ENCODE data around the gene ST13. TPM values are rescaled to one million over a fixed set of nuclear protein-coding genes. Genes with fewer than 3 reads are reported as not detected.

The ST13 gene
- polyA plus RNA-seq, 1 donor (not counting 4 experiments of a cell fraction or from before 2014, with no cell fraction given) = 185 TPM

- Histone ChIP-seq H4K20me1 (ENCODE audit: control insufficient read depth, extremely low read depth, insufficient read depth, low read length) (no peaks in the 10 kb centered on the region), H3K4me3 (ENCODE audit: control insufficient read depth in 2 of 3, extremely low read depth in 1 of 3, insufficient read depth in 2 of 3, low read depth in 1 of 3, low read length in 3 of 3) (no peak overlapping the region), H3K79me2 (ENCODE audit: control insufficient read depth, insufficient read depth, low read length) (no peaks in the 10 kb centered on the region), H3K9ac (ENCODE audit: control insufficient read depth, extremely low read depth, insufficient read depth, low read length) (no peak overlapping the region), H3K9me1 (ENCODE audit: control insufficient read depth, extremely low read depth, insufficient read depth, low read length) (no peaks in the 10 kb centered on the region), H3K4me2 (ENCODE audit: control insufficient read depth, extremely low read depth, insufficient read depth, low read depth, low read length) (no peak overlapping the region), H3K36me3 (ENCODE audit: control insufficient read depth in 2 of 2, extremely low read depth in 1 of 2, insufficient read depth in 2 of 2, low read length in 2 of 2) (peaks cover 4 to 5% of the 10 kb centered on the region in 2 experiments), H2AFZ (ENCODE audit: control insufficient read depth, low read length) (no peak overlapping the region), H3K27me3 (ENCODE audit: control insufficient read depth, extremely low read depth, insufficient read depth, low read length) (no peaks in the 10 kb centered on the region), H3K27ac (ENCODE audit: control insufficient read depth, insufficient read depth, low read length) (no peak overlapping the region), H3K4me1 (ENCODE audit: control insufficient read depth, extremely low read depth, insufficient read depth, low read length) (peaks cover 12% of the 10 kb centered on the region), H3K9me3 (ENCODE audit: control insufficient read depth, low read depth, low read length) (no peaks in the 10 kb centered on the region)
- no peak for TF ChIP-seq EZH2 (IDR thresholded peaks at IDR 0.05; ENCODE audit: low read length)
- no peak for TF ChIP-seq CTCF (optimal IDR thresholded peaks at IDR 0.05 in 1 of 3, IDR thresholded peaks at IDR 0.05 in 1 of 3, conservative IDR thresholded peaks at IDR 0.05 in 1 of 3; ENCODE audit: extremely low read depth in 1 of 3, insufficient read depth in 2 of 3, low read length in 3 of 3)
- DNase-seq (ENCODE audit: low read depth, low spot score) = no peak
- dilution Hi-C loops (cut with MboI; ENCODE audit: extremely low pct_ligation_motif_present, low sequenced_read_pairs) = no loop called here
- FAIRE-seq = no peak
Observed at GRCh38 chr22:40890881-40891280, 34.4 kb upstream of the ST13 start.

DNA sequence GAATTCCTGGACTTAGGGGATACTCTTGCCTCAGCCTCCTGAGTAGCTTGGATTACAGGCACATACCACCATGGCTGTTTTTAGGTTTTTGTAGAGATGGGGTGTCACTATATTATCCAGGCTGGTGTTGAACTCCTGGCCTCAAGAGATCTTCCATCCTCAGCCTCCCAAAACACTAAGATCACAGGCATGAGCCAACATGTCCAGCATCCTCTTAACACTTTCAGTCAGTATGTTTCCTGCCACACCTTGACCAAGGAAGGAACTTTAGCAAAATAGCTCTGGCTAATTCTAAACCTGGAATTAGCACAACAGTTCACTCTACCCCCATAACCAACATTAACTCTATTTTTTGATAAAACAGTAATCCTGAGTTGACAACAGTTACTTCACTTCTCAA lies 32.7 kb upstream of the ST13 start:
- Histone ChIP-seq H4K20me1 (ENCODE audit: control insufficient read depth, extremely low read depth, insufficient read depth, low read length) (no peaks in the 10 kb centered on the region), H3K79me2 (ENCODE audit: control insufficient read depth, insufficient read depth, low read length) (no peaks in the 10 kb centered on the region), H3K9ac (ENCODE audit: control insufficient read depth, extremely low read depth, insufficient read depth, low read length) (no peak overlapping the region), H3K4me1 (ENCODE audit: control insufficient read depth, extremely low read depth, insufficient read depth, low read length) (peaks cover 12% of the 10 kb centered on the region), H2AFZ (ENCODE audit: control insufficient read depth, low read length) (peak overlapping the region; percentile 14), H3K9me3 (ENCODE audit: control insufficient read depth, low read depth, low read length) (no peaks in the 10 kb centered on the region), H3K36me3 (ENCODE audit: control insufficient read depth in 2 of 2, extremely low read depth in 1 of 2, insufficient read depth in 2 of 2, low read length in 2 of 2) (peaks cover 4 to 5% of the 10 kb centered on the region in 2 experiments), H3K27ac (ENCODE audit: control insufficient read depth, insufficient read depth, low read length) (peak overlapping the region; percentile 46), H3K27me3 (ENCODE audit: control insufficient read depth, extremely low read depth, insufficient read depth, low read length) (no peaks in the 10 kb centered on the region), H3K9me1 (ENCODE audit: control insufficient read depth, extremely low read depth, insufficient read depth, low read length) (no peaks in the 10 kb centered on the region), H3K4me2 (ENCODE audit: control insufficient read depth, extremely low read depth, insufficient read depth, low read depth, low read length) (peak overlapping the region; percentile 0), H3K4me3 (ENCODE audit: control insufficient read depth in 2 of 3, extremely low read depth in 1 of 3, insufficient read depth in 2 of 3, low read depth in 1 of 3, low read length in 3 of 3) (no peak overlapping the region)
- DNase-seq (ENCODE audit: low read depth, low spot score) (no peak), FAIRE-seq (peak; percentile 74)
- dilution Hi-C loops (cut with MboI; ENCODE audit: extremely low pct_ligation_motif_present, low sequenced_read_pairs) = no loop called here
- TF ChIP-seq CTCF (optimal IDR thresholded peaks at IDR 0.05 in 1 of 3, IDR thresholded peaks at IDR 0.05 in 1 of 3, conservative IDR thresholded peaks at IDR 0.05 in 1 of 3; ENCODE audit: extremely low read depth in 1 of 3, insufficient read depth in 2 of 3, low read length in 3 of 3) (no peak), EZH2 (IDR thresholded peaks at IDR 0.05; ENCODE audit: low read length) (no peak)
